Measurements from ENCODE around the gene MGAT3. TPM values are rescaled to one million over a fixed set of nuclear protein-coding genes. Genes with fewer than 3 reads are reported as not detected.
A peak's percentile ranks its signal among the peaks of the same experiment; 100 is the strongest.
"Not testable (repeated sequence)": the region's sequence is repeated elsewhere in the genome, so short reads cannot be mapped to it uniquely, and the experiment has no call there.

Gene MGAT3
- total RNA-seq, 1 donor from 2014 or later, result 2.1 TPM

DNA sequence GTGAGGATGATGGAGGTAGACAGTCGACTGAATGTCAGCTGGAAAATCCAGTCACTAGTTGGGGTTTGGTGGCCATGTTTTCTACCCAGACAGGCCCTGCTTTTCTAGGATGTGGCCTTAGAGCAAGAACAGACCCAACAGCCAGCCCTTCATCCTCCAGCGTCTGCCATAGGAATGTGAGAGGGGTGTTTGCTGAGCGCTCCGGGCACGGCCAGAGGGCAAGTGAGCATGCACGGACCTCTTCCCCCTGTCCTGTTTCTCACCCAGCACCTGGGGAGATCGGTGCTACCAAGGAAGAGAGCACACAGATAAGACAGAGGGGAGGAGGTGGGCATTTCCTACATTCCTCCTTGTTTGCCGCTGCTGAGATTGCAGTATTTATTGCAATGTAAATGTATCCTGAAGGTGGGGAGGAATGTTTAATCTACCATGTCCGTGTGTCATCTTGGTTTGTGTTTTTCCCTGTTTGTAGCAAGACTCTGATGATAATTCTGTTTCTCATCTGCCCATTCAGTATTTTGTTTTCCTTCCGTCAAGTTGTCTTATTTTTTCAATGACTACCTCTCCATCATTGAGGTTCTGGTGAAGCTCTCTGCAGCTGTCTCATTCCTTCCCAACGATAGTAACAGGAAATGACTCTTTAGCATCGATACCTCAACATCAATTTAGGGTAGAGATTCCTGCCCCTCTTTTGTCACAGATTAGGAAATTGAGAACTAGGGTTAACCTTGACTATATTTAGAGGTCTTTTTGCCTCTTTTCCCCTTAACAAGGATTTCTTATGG is 58.6 kb downstream of the MGAT3 start:
- Histone ChIP-seq H3K4me1 (ENCODE audit: control insufficient read depth in 3 of 3, insufficient read depth in 3 of 3, low read length in 3 of 3) (peaks cover 11 to 23% (median 15%) of the 10 kb centered on the region in 3 donors), H3K27ac (ENCODE audit: low read depth, low read length) (no peak overlapping the region), H3K4me3 (ENCODE audit: low read length in 3 of 3) (no peak overlapping the region), H3K27me3 (ENCODE audit: control insufficient read depth in 3 of 3, insufficient read depth in 3 of 3, low read length in 3 of 3) (no peaks in the 10 kb centered on the region), H3K9ac (ENCODE audit: low read depth in 1 of 3, low read length in 3 of 3) (no peak overlapping the region), H3K9me3 (ENCODE audit: control insufficient read depth in 3 of 3, low read length in 3 of 3) (no peaks in the 10 kb centered on the region), H3K36me3 (ENCODE audit: control insufficient read depth in 3 of 3, insufficient read depth in 3 of 3, low read length in 3 of 3) (peaks cover 48 to 53% (median 50%) of the 10 kb centered on the region in 3 donors)

DNA sequence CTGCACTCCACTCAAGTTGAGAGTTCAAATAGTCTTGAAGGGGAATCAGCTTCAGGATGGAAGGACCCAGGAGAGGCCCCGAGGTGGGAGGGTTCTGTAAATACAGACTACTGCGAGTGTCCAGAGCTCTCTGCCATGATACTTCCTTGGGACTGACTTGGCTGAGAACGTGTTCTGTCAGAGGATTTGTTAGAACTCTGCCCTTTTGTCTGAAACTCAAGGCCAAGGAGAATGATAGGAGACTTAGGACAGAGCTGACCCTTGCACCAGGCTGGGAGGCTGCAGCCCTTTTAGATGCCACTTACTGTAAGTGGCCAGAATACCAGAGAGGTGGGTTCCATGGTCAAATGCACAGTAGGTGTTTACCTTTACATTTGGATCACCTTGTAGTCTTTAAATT is 60.7 kb downstream of the MGAT3 start:
- peaks cover 25 to 38% (median 26%) of the 10 kb centered on the region in 3 donors for H3K4me1 ChIP-seq (ENCODE audit: control insufficient read depth in 3 of 3, insufficient read depth in 3 of 3, low read length in 3 of 3)
- no peak overlapping the region for H3K9ac ChIP-seq (ENCODE audit: low read depth in 1 of 3, low read length in 3 of 3)
- H3K27me3 ChIP-seq (ENCODE audit: control insufficient read depth in 3 of 3, insufficient read depth in 3 of 3, low read length in 3 of 3), result no peaks in the 10 kb centered on the region
- no peaks in the 10 kb centered on the region for H3K9me3 ChIP-seq (ENCODE audit: control insufficient read depth in 3 of 3, low read length in 3 of 3)
- peaks cover 43 to 52% (median 47%) of the 10 kb centered on the region in 3 donors for H3K36me3 ChIP-seq (ENCODE audit: control insufficient read depth in 3 of 3, insufficient read depth in 3 of 3, low read length in 3 of 3)
- no peak overlapping the region for H3K4me3 ChIP-seq (ENCODE audit: low read length in 3 of 3)
- H3K27ac ChIP-seq (ENCODE audit: low read depth, low read length), result no peak overlapping the region

DNA sequence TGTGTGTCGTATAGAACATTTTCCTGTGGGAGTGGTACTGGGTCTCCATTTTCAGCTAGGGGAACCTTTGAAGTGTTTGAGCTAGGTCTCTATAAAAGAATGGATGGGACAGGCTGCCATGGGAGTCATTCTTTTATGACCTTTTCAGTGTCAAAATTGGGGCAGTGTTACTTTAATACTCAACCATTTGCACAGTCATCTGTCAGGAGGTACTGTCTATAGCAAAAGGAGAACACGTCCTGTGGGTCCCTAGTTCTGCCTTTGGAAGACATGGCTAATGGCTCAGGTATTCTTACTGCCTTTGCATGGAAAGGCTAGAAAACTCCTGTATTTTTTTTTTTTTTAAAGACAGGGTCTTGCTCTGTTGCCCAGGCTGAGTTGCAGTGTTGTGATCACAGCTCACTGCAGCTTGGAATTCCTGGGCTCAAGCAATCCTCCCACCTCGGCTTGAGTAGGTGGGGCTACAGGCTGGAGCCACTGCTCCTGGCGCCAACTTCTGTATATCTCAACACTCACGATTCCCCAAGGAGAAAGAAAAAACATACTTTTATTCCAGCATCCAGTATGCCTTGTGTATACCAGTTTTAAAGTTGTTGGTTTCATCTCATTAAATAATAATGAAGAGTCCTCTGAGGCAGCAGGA is 61.5 kb downstream of the MGAT3 start:
- H3K9ac ChIP-seq (ENCODE audit: low read depth in 1 of 3, low read length in 3 of 3), result peak overlapping the region in 1 of 3 donors; percentile 99

DNA sequence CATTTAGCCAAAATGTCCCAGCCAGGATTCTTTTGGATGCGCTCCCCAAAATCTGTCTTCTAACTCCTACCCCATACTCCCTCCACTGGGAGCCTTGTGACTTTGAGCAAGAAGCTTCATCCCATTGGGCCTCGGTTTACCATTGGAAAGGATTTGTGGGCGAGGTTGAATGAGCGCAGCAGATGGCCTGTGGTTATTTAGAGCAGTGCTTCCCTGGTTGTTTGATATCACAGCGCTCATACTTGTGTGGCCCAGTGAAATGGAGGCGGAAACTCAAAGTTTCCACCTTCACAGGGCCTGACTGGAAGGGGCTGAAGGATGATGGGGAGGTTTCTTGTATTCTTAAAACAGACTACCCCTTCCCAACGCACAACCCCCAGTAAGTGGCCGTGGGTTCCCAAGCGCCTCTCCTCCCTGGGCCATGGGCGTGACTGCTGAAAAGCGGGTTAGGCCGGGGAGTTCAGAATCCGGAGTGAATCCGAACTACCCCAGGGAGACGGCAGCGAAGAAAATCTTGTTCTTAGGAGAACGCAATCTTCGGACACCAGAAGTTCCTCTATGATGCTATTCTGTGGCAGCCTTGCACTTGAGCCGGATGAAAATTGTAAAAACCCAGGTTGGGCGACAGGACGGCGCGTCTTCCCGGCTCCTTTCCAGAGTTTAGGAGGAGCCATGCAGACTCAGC is 62.3 kb downstream of the MGAT3 start:
- H3K4me1 ChIP-seq (ENCODE audit: control insufficient read depth in 3 of 3, insufficient read depth in 3 of 3, low read length in 3 of 3), result peaks cover 41 to 49% (median 42%) of the 10 kb centered on the region in 3 donors
- H3K27me3 ChIP-seq (ENCODE audit: control insufficient read depth in 3 of 3, insufficient read depth in 3 of 3, low read length in 3 of 3), result no peaks in the 10 kb centered on the region
- peaks cover 41 to 48% (median 47%) of the 10 kb centered on the region in 3 donors for H3K36me3 ChIP-seq (ENCODE audit: control insufficient read depth in 3 of 3, insufficient read depth in 3 of 3, low read length in 3 of 3)
- H3K27ac ChIP-seq (ENCODE audit: low read depth, low read length), result peak overlapping the region; percentile 99
- no peaks in the 10 kb centered on the region for H3K9me3 ChIP-seq (ENCODE audit: control insufficient read depth in 3 of 3, low read length in 3 of 3)
- H3K9ac ChIP-seq (ENCODE audit: low read depth in 1 of 3, low read length in 3 of 3), result peak overlapping the region; percentile 99 to 100 (median 99)
- H3K4me3 ChIP-seq (ENCODE audit: low read length in 3 of 3), result peak overlapping the region; percentile 94 to 98 (median 94)

More for the DNA sequence above, 61.5 kb downstream of the MGAT3 start:
- Histone ChIP-seq H3K27ac (ENCODE audit: low read depth, low read length) (peak overlapping the region; percentile 99), H3K4me3 (ENCODE audit: low read length in 3 of 3) (peak overlapping the region in 1 of 3 donors; percentile 94), H3K27me3 (ENCODE audit: control insufficient read depth in 3 of 3, insufficient read depth in 3 of 3, low read length in 3 of 3) (no peaks in the 10 kb centered on the region), H3K4me1 (ENCODE audit: control insufficient read depth in 3 of 3, insufficient read depth in 3 of 3, low read length in 3 of 3) (peaks cover 33 to 46% (median 34%) of the 10 kb centered on the region in 3 donors), H3K9me3 (ENCODE audit: control insufficient read depth in 3 of 3, low read length in 3 of 3) (no peaks in the 10 kb centered on the region), H3K36me3 (ENCODE audit: control insufficient read depth in 3 of 3, insufficient read depth in 3 of 3, low read length in 3 of 3) (peaks cover 45 to 53% (median 51%) of the 10 kb centered on the region in 3 donors)

DNA sequence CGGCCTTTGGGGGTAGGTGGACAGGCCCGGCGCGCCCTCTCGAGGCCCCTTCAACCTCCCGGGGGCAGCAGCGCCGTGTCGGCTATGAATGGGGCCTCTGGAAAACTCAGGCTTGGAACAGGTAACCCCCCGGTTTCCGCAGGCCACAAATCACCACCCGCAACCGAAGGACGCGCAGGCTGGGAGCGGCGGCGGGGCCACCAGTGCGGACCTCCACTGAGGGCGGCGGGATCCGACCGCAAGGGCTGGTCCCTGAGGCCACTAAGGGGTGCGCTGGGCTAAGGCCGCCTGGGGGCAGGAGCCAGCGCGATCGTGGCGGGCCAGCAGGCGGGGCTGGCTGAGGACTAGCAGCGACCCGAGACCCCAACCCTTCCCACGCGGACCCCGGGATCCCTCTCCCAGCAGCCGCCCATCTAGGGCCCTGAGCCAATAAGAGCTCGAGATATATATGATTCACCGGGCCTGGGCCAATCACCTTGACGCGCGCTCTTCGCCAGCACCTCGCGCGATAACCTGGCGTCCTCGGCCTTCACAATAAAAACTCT is 62.9 kb downstream of the MGAT3 start:
- peaks cover 45 to 53% (median 47%) of the 10 kb centered on the region in 3 donors for H3K4me1 ChIP-seq (ENCODE audit: control insufficient read depth in 3 of 3, insufficient read depth in 3 of 3, low read length in 3 of 3)
- H3K27ac ChIP-seq (ENCODE audit: low read depth, low read length), result peak overlapping the region; percentile 99
- peak overlapping the region; percentile 99 to 100 (median 99) for H3K9ac ChIP-seq (ENCODE audit: low read depth in 1 of 3, low read length in 3 of 3)
- H3K36me3 ChIP-seq (ENCODE audit: control insufficient read depth in 3 of 3, insufficient read depth in 3 of 3, low read length in 3 of 3), result peaks cover 40 to 48% (median 47%) of the 10 kb centered on the region in 3 donors
- H3K4me3 ChIP-seq (ENCODE audit: low read length in 3 of 3), result peak overlapping the region; percentile 94 to 98 (median 94)
- no peaks in the 10 kb centered on the region for H3K27me3 ChIP-seq (ENCODE audit: control insufficient read depth in 3 of 3, insufficient read depth in 3 of 3, low read length in 3 of 3)
- no peaks in the 10 kb centered on the region for H3K9me3 ChIP-seq (ENCODE audit: control insufficient read depth in 3 of 3, low read length in 3 of 3)

DNA sequence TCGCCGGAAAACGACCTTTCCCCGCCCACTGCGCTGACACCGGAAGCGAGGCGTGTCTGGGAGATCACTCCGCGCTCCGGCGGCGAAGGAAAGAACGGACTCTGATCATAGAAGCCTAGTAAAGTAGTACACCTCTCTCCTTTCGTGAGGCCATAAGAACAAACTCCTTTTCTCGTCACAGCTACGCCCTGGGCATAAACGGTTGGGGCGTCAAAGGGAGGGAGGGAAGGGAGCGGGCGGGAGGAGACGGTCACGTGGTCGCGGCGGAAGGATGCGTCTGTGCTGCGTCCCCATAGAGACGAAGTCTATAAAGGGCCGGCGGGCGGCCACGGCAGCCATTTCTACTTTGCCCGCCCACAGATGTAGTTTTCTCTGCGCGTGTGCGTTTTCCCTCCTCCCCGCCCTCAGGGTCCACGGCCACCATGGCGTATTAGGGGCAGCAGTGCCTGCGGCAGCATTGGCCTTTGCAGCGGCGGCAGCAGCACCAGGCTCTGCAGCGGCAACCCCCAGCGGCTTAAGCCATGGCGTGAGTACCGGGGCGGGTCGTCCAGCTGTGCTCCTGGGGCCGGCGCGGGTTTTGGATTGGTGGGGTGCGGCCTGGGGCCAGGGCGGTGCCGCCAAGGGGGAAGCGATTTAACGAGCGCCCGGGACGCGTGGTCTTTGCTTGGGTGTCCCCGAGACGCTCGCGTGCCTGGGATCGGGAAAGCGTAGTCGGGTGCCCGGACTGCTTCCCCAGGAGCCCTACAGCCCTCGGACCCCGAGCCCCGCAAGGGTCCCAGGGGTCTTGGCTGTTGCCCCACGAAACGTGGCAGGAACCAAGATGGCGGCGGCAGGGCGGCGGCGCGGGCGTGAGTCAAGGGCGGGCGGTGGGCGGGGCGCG is 63.7 kb downstream of the MGAT3 start, which contains the start of gene ATF4:
Gene ATF4 (plus strand): TSS at position 337 of the 880 bp plus-strand sequence. CDS start 884 bp downstream, outside the sequence.
- peaks cover 48 to 60% (median 51%) of the 10 kb centered on the region in 3 donors for H3K4me1 ChIP-seq (ENCODE audit: control insufficient read depth in 3 of 3, insufficient read depth in 3 of 3, low read length in 3 of 3)
- no peaks in the 10 kb centered on the region for H3K9me3 ChIP-seq (ENCODE audit: control insufficient read depth in 3 of 3, low read length in 3 of 3)
- H3K27me3 ChIP-seq (ENCODE audit: control insufficient read depth in 3 of 3, insufficient read depth in 3 of 3, low read length in 3 of 3), result no peaks in the 10 kb centered on the region
- peak within 1 kb of the TSS; percentile 99 to 100 (median 99) for H3K9ac ChIP-seq (ENCODE audit: low read depth in 1 of 3, low read length in 3 of 3)
- peak within 1 kb of the TSS; percentile 99 for H3K27ac ChIP-seq (ENCODE audit: low read depth, low read length)
- H3K36me3 ChIP-seq (ENCODE audit: control insufficient read depth in 3 of 3, insufficient read depth in 3 of 3, low read length in 3 of 3), result peaks cover 32 to 42% (median 41%) of the 10 kb centered on the region in 3 donors
- peak within 1 kb of the TSS; percentile 94 to 98 (median 94) for H3K4me3 ChIP-seq (ENCODE audit: low read length in 3 of 3)

DNA sequence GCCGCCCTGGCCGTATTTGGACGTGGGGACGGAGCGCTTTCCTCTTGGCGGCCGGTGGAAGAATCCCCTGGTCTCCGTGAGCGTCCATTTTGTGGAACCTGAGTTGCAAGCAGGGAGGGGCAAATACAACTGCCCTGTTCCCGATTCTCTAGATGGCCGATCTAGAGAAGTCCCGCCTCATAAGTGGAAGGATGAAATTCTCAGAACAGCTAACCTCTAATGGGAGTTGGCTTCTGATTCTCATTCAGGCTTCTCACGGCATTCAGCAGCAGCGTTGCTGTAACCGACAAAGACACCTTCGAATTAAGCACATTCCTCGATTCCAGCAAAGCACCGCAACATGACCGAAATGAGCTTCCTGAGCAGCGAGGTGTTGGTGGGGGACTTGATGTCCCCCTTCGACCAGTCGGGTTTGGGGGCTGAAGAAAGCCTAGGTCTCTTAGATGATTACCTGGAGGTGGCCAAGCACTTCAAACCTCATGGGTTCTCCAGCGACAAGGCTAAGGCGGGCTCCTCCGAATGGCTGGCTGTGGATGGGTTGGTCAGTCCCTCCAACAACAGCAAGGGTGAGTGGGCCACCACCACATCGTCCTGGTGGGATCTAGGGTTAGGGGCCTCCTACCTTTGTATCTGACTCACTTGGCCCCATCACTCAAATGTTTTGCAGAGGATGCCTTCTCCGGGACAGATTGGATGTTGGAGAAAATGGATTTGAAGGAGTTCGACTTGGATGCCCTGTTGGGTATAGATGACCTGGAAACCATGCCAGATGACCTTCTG is 64.5 kb downstream of the MGAT3 start:
- peaks cover 51 to 63% (median 51%) of the 10 kb centered on the region in 3 donors for H3K4me1 ChIP-seq (ENCODE audit: control insufficient read depth in 3 of 3, insufficient read depth in 3 of 3, low read length in 3 of 3)
- not testable (repeated sequence) for H3K9me3 ChIP-seq (ENCODE audit: control insufficient read depth in 3 of 3, low read length in 3 of 3); H3K27me3 ChIP-seq (ENCODE audit: control insufficient read depth in 3 of 3, insufficient read depth in 3 of 3, low read length in 3 of 3)
- peak overlapping the region; percentile 94 to 98 (median 94) for H3K4me3 ChIP-seq (ENCODE audit: low read length in 3 of 3)
- peak overlapping the region; percentile 99 to 100 (median 99) for H3K9ac ChIP-seq (ENCODE audit: low read depth in 1 of 3, low read length in 3 of 3)
- peak overlapping the region; percentile 99 for H3K27ac ChIP-seq (ENCODE audit: low read depth, low read length)
- peaks cover 27 to 37% (median 36%) of the 10 kb centered on the region in 3 donors for H3K36me3 ChIP-seq (ENCODE audit: control insufficient read depth in 3 of 3, insufficient read depth in 3 of 3, low read length in 3 of 3)

DNA sequence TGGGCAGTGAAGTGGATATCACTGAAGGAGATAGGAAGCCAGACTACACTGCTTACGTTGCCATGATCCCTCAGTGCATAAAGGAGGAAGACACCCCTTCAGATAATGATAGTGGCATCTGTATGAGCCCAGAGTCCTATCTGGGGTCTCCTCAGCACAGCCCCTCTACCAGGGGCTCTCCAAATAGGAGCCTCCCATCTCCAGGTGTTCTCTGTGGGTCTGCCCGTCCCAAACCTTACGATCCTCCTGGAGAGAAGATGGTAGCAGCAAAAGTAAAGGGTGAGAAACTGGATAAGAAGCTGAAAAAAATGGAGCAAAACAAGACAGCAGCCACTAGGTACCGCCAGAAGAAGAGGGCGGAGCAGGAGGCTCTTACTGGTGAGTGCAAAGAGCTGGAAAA is 65.3 kb downstream of the MGAT3 start:
- Histone ChIP-seq H3K4me3 (ENCODE audit: low read length in 3 of 3) (peak overlapping the region; percentile 94 to 98 (median 94)), H3K4me1 (ENCODE audit: control insufficient read depth in 3 of 3, insufficient read depth in 3 of 3, low read length in 3 of 3) (peaks cover 51 to 68% (median 53%) of the 10 kb centered on the region in 3 donors), H3K9ac (ENCODE audit: low read depth in 1 of 3, low read length in 3 of 3) (peak overlapping the region; percentile 99 to 100 (median 99)), H3K27ac (ENCODE audit: low read depth, low read length) (peak overlapping the region; percentile 99), H3K36me3 (ENCODE audit: control insufficient read depth in 3 of 3, insufficient read depth in 3 of 3, low read length in 3 of 3) (peaks cover 27 to 41% (median 36%) of the 10 kb centered on the region in 3 donors)
- not testable (repeated sequence) for H3K9me3 ChIP-seq (ENCODE audit: control insufficient read depth in 3 of 3, low read length in 3 of 3); H3K27me3 ChIP-seq (ENCODE audit: control insufficient read depth in 3 of 3, insufficient read depth in 3 of 3, low read length in 3 of 3)
